ENCODE measurements around the gene DAB1.

The DAB1 gene

GRCh38 chr1:56983484-56983883 lies 440.4 kb downstream of the DAB1 start:
- ChIA-PET CTCF (interaction anchor here (1.0 kb wide), 1 partner anchor 15 kb away, joined by 3 read pairs; no protein-coding TSS in a partner anchor), POLR2A (no interaction called here)

DNA sequence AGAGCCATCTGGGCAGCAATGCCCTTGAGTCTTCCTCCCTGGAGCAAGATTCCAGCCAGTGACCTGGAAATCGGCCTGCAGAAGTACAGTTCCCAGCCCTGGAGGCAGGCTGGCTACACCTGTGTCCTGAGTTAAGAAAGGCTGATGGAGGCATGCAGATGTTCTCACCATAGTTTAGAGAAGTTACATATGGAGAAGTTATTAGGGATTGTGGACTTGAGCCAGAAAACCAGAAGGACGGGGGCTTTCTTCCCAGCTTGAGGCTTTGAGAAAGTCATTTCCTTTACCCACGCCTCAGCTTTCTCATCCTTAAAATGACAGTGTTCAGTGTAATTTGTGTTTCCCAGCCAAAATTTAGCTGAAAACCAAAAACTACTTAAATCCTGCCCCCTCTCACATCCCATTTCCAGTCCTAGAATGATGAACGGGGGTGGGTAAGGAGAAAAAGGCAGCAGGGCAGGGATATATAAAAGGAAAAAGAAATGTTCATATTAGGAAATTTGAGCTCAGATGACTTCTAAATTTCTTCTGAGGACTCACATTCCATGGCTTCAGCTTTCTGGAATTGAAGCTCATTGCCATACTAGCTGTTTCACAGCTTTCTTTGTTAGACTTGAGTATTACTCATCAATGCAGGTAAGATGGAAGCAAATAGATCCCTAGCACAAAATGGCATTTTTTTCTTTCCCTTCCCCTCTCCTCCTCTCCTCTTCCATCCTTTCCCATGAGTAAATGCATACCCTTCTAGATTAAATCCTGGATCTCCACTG lies 443.7 kb downstream of the DAB1 start:
- no peak for DNase-seq (ENCODE audit: extremely low spot score)
- TF ChIP-seq L3MBTL2 (conservative IDR thresholded peaks at IDR 0.05) (no peak), TARDBP (IDR thresholded peaks at IDR 0.05) (no peak), CTBP1 (IDR thresholded peaks at IDR 0.05; ENCODE audit: borderline replicate concordance) (no peak), FOXM1 (IDR thresholded peaks at IDR 0.05; ENCODE audit: borderline replicate concordance) (no peak), NFRKB (IDR thresholded peaks at IDR 0.05) (no peak), ARNT (IDR thresholded peaks at IDR 0.05) (no peak), FOXK2 (IDR thresholded peaks at IDR 0.05) (no peak), SP1 (IDR thresholded peaks at IDR 0.05) (no peak), FOXA1 (IDR thresholded peaks at IDR 0.05) (no peak), ELF4 (IDR thresholded peaks at IDR 0.05) (no peak), ZNF384 (IDR thresholded peaks at IDR 0.05) (no peak), HDGF (IDR thresholded peaks at IDR 0.05; ENCODE audit: borderline replicate concordance) (no peak)
- ChIA-PET CTCF (interaction anchor here (0.6 kb wide), 1 partner anchor 90 kb away, joined by 3 read pairs; no protein-coding TSS in a partner anchor), POLR2A (no interaction called here)

More at GRCh38 chr1:56983484-56983883, 440.4 kb downstream of the DAB1 start:
- no peak for TF ChIP-seq ELF4 (IDR thresholded peaks at IDR 0.05)
- TF ChIP-seq LEF1 (IDR thresholded peaks at IDR 0.05; ENCODE audit: borderline replicate concordance), result no peak
- TF ChIP-seq FOXK2 (IDR thresholded peaks at IDR 0.05), result no peak
- TF ChIP-seq SUZ12 (IDR thresholded peaks at IDR 0.05), result no peak
- TF ChIP-seq FOXM1 (IDR thresholded peaks at IDR 0.05; ENCODE audit: borderline replicate concordance), result no peak
- TF ChIP-seq TARDBP (IDR thresholded peaks at IDR 0.05), result no peak
- no peak for TF ChIP-seq ZNF384 (IDR thresholded peaks at IDR 0.05)
- no peak for TF ChIP-seq HDGF (IDR thresholded peaks at IDR 0.05; ENCODE audit: borderline replicate concordance)
- no peak for TF ChIP-seq CTBP1 (IDR thresholded peaks at IDR 0.05; ENCODE audit: borderline replicate concordance)
- DNase-seq (ENCODE audit: extremely low spot score), result no peak

GRCh38 chr1:56978819-56979218 lies 445.0 kb downstream of the DAB1 start:
- ChIA-PET CTCF (interaction anchor here (1.0 kb wide), 1 partner anchor 11 kb away, joined by 5 read pairs; no protein-coding TSS in a partner anchor), POLR2A (no interaction called here)
- no peak for DNase-seq (ENCODE audit: extremely low spot score)
- TF ChIP-seq L3MBTL2 (conservative IDR thresholded peaks at IDR 0.05), result no peak
- no peak for TF ChIP-seq FOXA1 (IDR thresholded peaks at IDR 0.05)

DNA sequence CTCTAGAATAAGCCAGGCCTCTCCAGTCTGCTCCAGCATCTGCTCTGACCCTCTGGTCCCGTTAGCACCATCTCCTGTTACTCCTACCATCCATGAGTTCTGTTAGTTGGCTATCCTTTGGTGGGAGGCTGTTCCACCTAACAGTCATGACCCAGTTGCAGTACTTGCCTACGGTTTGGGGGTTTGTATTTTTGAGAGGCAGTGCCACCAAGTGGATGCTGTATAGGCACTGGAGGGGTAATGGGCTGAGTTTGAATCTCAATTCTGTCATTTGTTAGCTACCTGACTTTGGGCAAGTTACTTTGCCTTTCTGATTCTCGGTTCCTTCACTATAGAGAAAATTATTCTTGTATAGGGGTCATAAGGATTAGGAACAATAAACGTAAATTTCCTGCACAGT lies 445.9 kb downstream of the DAB1 start:
- no peak for DNase-seq (ENCODE audit: extremely low spot score)
- ChIA-PET CTCF (interaction anchor here (1.0 kb wide), 1 partner anchor 10 kb away, joined by 5 read pairs; no protein-coding TSS in a partner anchor), POLR2A (no interaction called here)
- TF ChIP-seq L3MBTL2 (conservative IDR thresholded peaks at IDR 0.05), result no peak
- TF ChIP-seq FOXK2 (IDR thresholded peaks at IDR 0.05), result no peak
- no peak for TF ChIP-seq CTBP1 (IDR thresholded peaks at IDR 0.05; ENCODE audit: borderline replicate concordance)
- no peak for TF ChIP-seq ZNF384 (IDR thresholded peaks at IDR 0.05)
- no peak for TF ChIP-seq ARNT (IDR thresholded peaks at IDR 0.05)
- no peak for TF ChIP-seq FOXM1 (IDR thresholded peaks at IDR 0.05; ENCODE audit: borderline replicate concordance)
- no peak for TF ChIP-seq FOXA1 (IDR thresholded peaks at IDR 0.05)
- TF ChIP-seq BHLHE40 (IDR thresholded peaks at IDR 0.05; ENCODE audit: borderline replicate concordance), result no peak
- TF ChIP-seq SP1 (IDR thresholded peaks at IDR 0.05), result no peak
- TF ChIP-seq PKNOX1 (IDR thresholded peaks at IDR 0.05), result no peak
- no peak for TF ChIP-seq HDGF (IDR thresholded peaks at IDR 0.05; ENCODE audit: borderline replicate concordance)
- TF ChIP-seq NFRKB (IDR thresholded peaks at IDR 0.05), result no peak
- TF ChIP-seq TARDBP (IDR thresholded peaks at IDR 0.05), result no peak
- no peak for TF ChIP-seq LEF1 (IDR thresholded peaks at IDR 0.05; ENCODE audit: borderline replicate concordance)
- TF ChIP-seq ELF4 (IDR thresholded peaks at IDR 0.05), result no peak
- TF ChIP-seq SUZ12 (IDR thresholded peaks at IDR 0.05), result no peak

GRCh38 chr1:56975446-56975845 lies 448.4 kb downstream of the DAB1 start:
- CTCF ChIA-PET, result no interaction called here

DNA sequence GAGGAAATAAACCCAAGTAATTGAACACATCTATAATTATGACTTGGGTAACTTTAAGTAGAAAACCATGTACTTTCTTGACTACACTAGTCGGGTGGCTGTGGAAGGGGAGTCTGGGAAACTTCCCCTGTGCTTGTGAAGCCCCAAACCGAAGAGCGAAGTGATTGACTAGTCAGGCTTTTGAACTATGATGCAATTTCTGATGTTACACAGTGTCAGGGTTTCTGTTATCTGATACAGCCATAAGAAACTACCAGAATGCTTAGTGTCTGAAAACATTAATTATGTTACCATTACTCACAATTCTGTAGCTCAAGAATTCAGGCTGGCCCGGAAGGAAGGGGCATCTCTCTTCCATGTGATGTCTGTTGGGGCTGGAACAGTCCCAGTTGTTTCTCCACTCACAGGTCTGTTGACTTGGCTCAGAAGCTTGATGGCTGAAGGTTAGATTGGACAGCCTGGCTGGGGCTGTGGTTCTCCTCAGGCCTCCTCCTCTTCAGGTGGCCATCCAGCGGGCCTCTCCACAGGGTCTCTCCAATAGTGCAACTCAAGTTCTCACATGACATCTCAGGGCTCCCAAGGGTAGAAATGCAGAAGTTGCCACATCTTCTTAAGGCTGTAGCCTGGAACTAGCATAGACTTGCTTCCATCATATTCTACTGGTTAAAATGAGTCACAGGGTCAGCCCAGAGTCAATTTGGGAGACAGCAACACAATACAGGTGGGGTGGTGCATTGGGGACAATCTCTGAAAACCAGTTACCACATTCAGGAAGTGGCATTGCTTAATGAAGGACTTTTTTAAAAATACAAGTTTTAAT lies 449.7 kb downstream of the DAB1 start:
- TF ChIP-seq BHLHE40 (IDR thresholded peaks at IDR 0.05; ENCODE audit: borderline replicate concordance) (no peak), FOXA1 (IDR thresholded peaks at IDR 0.05) (no peak), NFRKB (IDR thresholded peaks at IDR 0.05) (no peak), ELF4 (IDR thresholded peaks at IDR 0.05) (no peak), ARNT (IDR thresholded peaks at IDR 0.05) (no peak), FOXM1 (IDR thresholded peaks at IDR 0.05; ENCODE audit: borderline replicate concordance) (no peak), PKNOX1 (IDR thresholded peaks at IDR 0.05) (no peak), SUZ12 (IDR thresholded peaks at IDR 0.05) (no peak), TARDBP (IDR thresholded peaks at IDR 0.05) (no peak), FOXK2 (IDR thresholded peaks at IDR 0.05) (no peak), SP1 (IDR thresholded peaks at IDR 0.05) (no peak), ZNF384 (IDR thresholded peaks at IDR 0.05) (no peak), CTBP1 (IDR thresholded peaks at IDR 0.05; ENCODE audit: borderline replicate concordance) (no peak), L3MBTL2 (conservative IDR thresholded peaks at IDR 0.05) (no peak)
- no peak for DNase-seq (ENCODE audit: extremely low spot score)
- ChIA-PET CTCF (interaction anchor here (0.6 kb wide), 1 partner anchor 156 kb away, joined by 4 read pairs; no protein-coding TSS in a partner anchor), POLR2A (no interaction called here)

More at GRCh38 chr1:56975446-56975845, 448.4 kb downstream of the DAB1 start:
- no peak for DNase-seq (ENCODE audit: extremely low spot score)
- POLR2A ChIA-PET, result no interaction called here
- no peak for TF ChIP-seq CTBP1 (IDR thresholded peaks at IDR 0.05; ENCODE audit: borderline replicate concordance)
- TF ChIP-seq NFRKB (IDR thresholded peaks at IDR 0.05), result no peak
- no peak for TF ChIP-seq ZNF384 (IDR thresholded peaks at IDR 0.05)
- no peak for TF ChIP-seq ARNT (IDR thresholded peaks at IDR 0.05)
- no peak for TF ChIP-seq LEF1 (IDR thresholded peaks at IDR 0.05; ENCODE audit: borderline replicate concordance)
- TF ChIP-seq BHLHE40 (IDR thresholded peaks at IDR 0.05; ENCODE audit: borderline replicate concordance), result no peak
- TF ChIP-seq FOXM1 (IDR thresholded peaks at IDR 0.05; ENCODE audit: borderline replicate concordance), result no peak
- no peak for TF ChIP-seq HDGF (IDR thresholded peaks at IDR 0.05; ENCODE audit: borderline replicate concordance)
- no peak for TF ChIP-seq ELF4 (IDR thresholded peaks at IDR 0.05)
